GM19099 (cell line): ENCODE results near the gene PPP1R27.

Experiments used
- POLR2A ChIP-seq: IDR thresholded peaks from 3 replicates; pipeline ENCODE4 v1.6.1; 2011; ENCODE audit warnings: low read depth; ENCODE audit not compliant: insufficient read length; ENCODE audit errors: extremely low read depth

PPP1R27 gene

GRCh38 chr17:81834831-81835267 is at the start of gene PPP1R27:
TSS of gene PPP1R27 (minus strand) at chr17:81835050. CDS start at chr17:81834953, 97 bp downstream.
- no peak for TF ChIP-seq POLR2A

GRCh38 chr17:81884520-81884919 is 49.7 kb upstream of the PPP1R27 start:
- no peak for TF ChIP-seq POLR2A

- no peak for TF ChIP-seq POLR2A
Observed at GRCh38 chr17:81879121-81879520, 44.3 kb upstream of the PPP1R27 start.

GRCh38 chr17:81878294-81878693 is 43.4 kb upstream of the PPP1R27 start:
- TF ChIP-seq POLR2A: no peak

- no peak for TF ChIP-seq POLR2A
Observed at GRCh38 chr17:81877569-81877968, 42.7 kb upstream of the PPP1R27 start.

- TF ChIP-seq POLR2A: peak; percentile 94
Observed at GRCh38 chr17:81871387-81872230, 36.8 kb upstream of the PPP1R27 start.

- TF ChIP-seq POLR2A: no peak
Observed at GRCh38 chr17:81870981-81871386, 36.1 kb upstream of the PPP1R27 start, which contains the start of gene ARHGDIA. TSS of gene ARHGDIA (minus strand) at chr17:81871337. CDS start at chr17:81869930, 1,407 bp downstream.

- TF ChIP-seq POLR2A: no peak
Observed at GRCh38 chr17:81870131-81870980, 35.5 kb upstream of the PPP1R27 start.

- no peak for TF ChIP-seq POLR2A
Observed at GRCh38 chr17:81869221-81870130, 34.6 kb upstream of the PPP1R27 start.

- peak; percentile 5 for TF ChIP-seq POLR2A
Observed at GRCh38 chr17:81868674-81869220, 33.9 kb upstream of the PPP1R27 start.

- TF ChIP-seq POLR2A: peak; percentile 45
Observed at GRCh38 chr17:81867991-81868673, 33.3 kb upstream of the PPP1R27 start.

GRCh38 chr17:81867170-81867990 is 32.5 kb upstream of the PPP1R27 start:
- no peak for TF ChIP-seq POLR2A
